NCI-H510A treated with DMSO at 0.1 percent for 48 hours (cell line): ENCODE measurements around the gene PCDHB3.
A peak's percentile ranks its signal among the peaks of the same experiment; 100 is the strongest.
"Not testable (repeated sequence)": the region's sequence is repeated elsewhere in the genome, so short reads cannot be mapped to it uniquely, and the experiment has no call there.

Experiments used
- DNase-seq: peaks from one replicate; lab custom pipeline; 2025; lab: John Stamatoyannopoulos, UW

The PCDHB3 gene

DNA sequence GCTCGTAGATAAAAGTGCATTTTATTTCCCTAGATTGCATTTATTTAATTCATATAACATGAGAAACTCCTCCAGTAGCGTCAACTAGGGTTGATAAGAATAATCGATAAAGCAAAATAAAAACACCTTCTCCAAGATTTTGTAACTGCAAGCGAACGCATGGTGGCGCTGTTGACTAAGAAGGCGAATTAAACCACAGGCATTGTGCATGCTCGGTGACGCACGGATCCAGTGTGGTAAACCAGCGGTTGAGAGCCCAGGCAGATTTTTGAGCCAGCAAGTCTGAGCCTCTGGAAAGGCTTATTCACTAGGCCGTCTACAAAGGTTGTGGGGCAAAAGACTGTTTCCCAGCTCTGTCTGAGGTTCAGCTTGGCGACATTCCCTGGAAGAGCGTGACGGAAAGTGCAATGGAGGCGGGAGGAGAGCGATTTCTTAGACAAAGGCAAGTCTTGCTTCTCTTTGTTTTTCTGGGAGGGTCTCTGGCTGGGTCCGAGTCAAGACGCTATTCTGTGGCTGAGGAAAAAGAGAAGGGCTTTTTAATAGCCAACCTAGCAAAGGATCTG, at the start of gene PCDHB3:
TSS of gene PCDHB3 (plus strand) at position 231 of the 563 bp plus-strand sequence. CDS start at position 408, 177 bp downstream.
- no peak for DNase-seq

DNA sequence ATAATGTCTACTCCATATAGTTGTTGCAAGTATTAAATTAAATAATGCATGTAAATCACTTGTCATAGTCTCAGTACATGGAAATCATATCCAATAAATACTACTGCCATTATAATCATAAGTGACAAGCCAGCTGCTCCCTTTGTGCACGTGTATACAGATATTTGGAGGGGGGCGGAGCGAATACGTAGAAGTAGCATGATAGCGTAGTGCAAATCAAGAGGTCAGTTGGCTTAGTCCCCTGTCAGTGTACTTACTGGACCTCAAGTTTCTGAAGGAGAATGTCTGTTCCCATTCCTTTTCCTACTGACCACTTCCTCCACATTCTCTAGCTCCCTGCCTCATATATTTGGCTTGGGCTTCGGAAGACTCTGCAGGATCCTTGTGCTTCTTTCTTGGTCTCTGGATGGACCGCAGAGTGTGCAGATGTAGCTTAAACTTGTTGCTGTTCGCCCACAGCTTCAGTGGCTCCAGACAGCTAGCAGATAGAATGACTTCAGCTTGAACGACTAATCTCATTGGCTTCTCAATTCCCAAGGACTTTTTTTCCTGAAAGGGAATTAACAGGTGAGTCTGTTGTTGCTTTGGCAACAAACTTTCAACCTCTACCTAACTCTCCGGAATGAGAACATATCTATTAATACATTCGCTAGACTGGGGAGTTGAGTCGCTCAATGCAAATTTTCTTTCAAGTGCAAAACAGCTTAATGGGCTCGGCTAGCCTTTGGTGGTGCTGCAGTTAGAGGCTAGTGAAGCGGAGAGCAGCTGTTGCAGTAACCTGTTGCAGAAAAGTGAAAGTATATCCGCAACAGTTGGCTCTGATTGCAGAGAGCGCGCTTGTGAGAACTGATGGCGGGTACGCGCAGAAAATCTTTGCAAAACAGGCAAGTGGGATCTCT, 49.4 kb upstream of the PCDHB3 start, which contains the start of gene PCDHB1:
TSS of gene PCDHB1 (plus strand) at position 753 of the 899 bp plus-strand sequence. CDS start at position 850, 97 bp downstream.
- DNase-seq = peak; percentile 43

DNA sequence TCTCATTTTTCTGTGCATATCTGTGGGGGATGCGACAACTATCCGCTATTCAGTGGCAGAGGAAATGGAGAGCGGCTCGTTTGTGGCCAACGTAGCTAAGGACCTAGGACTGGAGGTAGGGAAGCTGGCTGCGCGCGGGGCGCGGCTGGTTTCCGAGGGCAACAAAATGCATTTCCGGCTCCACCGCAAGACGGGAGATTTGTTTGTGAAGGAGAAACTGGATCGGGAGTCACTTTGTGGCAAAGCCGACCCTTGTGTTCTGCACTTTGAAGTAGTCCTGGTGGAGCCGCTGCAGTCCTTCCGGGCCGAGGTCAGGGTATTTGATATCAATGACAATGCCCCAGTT, 48.8 kb upstream of the PCDHB3 start:
- peak; percentile 43 for DNase-seq

DNA sequence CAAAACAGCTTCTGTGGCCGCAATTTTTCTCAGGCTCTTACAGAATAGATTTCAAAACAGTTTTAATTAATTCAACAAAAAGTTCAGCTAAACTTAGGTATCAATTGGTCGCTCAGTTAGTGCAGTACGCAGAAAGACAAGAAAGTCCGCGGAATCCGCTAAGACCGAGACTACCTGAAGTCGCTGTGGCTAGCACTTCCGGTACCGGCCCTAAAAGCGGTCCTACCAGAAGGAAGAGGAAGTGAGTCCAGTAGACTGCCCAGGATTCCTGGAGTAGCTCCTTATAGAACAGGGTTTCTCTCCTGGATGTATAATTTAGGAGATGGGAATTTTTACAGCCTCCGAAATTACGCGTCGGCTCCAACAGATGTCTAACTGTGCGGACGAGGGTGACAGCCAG, 22.4 kb upstream of the PCDHB3 start:
- peak; percentile 6 for DNase-seq

DNA sequence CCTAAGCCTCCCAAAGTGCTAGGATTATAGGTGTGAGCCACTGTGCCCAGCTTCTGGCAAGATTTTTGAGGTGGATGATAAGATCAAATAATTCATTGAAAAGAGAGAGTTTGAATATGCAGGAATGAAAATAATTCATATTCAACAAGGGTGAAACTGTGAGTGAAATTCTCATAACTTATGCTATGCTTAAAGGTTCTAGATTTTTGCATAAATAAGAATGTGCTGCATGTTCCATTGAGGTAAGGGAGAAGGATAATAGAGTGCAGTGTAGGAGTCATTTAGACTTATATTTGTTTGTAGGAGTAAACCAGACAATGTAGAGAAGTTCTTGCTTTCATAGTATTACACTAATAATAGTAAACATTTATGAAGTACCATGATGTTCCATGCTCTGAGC, 18.0 kb upstream of the PCDHB3 start:
- DNase-seq = no peak

DNA sequence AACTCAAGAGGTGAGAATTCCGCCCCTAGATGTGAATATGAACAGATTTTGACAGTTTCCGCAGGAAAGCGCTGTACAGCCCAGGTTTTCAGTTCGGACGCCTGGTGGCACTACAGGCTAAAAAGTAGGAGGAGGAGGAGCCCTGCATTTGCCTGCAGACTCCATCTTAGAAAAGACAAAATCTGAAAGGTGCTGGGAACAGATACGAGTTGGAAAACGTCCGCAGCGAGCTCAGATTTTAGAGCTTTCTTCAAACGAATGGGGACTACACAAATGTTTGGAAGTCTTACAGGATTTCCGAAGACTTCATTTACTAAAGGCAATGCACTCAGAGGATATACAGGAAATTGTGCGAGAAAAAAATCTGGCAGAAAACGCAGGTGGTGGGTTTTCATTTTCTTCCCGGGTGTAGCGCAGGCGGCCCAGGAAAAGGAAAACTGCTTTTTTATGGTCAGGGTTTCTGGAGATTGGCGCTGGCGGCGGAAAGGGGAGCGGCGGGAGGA, 15.7 kb upstream of the PCDHB3 start:
- DNase-seq = peak; percentile 53

DNA sequence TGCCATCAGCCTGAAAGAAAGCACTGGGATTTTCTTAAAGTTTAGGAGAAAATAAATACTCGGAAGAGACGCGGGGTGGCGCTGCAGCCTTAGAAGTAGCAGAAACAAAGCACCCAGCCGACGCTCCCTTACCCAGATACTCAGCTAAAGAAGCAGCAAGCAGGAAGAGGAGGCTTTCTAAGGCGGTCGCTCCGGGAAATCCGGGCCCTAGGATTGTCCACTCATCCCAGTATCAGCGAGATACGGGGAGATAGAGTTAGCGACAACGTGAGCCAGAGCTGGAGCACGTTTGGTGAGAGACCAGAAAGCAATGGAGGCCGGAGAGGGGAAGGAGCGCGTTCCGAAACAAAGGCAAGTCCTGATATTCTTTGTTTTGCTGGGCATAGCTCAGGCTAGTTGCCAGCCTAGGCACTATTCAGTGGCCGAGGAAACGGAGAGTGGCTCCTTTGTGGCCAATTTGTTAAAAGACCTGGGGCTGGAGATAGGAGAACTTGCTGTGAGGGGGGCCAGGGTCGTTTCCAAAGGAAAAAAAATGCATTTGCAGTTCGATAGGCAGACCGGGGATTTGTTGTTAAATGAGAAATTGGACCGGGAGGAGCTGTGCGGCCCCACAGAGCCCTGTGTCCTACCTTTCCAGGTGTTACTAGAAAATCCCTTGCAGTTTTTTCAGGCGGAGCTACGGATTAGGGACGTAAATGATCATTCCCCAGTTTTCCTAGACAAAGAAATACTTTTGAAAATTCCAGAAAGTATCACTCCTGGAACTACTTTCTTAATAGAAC, 5.6 kb upstream of the PCDHB3 start, which contains the start of gene PCDHB2:
TSS of gene PCDHB2 (plus strand) at position 135 of the 782 bp plus-strand sequence. CDS start at position 311, 176 bp downstream.
- DNase-seq = peak; percentile 42

DNA sequence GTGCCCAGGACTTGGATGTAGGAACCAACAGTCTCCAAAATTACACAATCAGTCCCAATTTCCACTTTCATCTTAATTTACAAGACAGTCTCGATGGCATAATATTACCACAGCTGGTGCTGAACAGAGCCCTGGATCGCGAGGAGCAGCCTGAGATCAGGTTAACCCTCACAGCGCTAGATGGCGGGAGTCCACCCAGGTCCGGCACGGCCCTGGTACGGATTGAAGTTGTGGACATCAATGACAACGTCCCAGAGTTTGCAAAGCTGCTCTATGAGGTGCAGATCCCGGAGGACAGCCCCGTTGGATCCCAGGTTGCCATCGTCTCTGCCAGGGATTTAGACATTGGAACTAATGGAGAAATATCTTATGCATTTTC, 5.0 kb upstream of the PCDHB3 start:
- no peak for DNase-seq

DNA sequence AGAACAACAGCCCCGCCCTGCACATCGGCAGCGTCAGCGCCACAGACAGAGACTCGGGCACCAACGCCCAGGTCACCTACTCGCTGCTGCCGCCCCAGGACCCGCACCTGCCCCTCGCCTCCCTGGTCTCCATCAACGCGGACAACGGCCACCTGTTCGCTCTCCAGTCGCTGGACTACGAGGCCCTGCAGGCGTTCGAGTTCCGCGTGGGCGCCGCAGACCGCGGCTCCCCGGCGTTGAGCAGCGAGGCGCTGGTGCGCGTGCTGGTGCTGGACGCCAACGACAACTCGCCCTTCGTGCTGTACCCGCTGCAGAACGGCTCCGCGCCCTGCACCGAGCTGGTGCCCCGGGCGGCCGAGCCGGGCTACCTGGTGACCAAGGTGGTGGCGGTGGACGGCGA, 4.1 kb upstream of the PCDHB3 start:
- DNase-seq = not testable (repeated sequence)

DNA sequence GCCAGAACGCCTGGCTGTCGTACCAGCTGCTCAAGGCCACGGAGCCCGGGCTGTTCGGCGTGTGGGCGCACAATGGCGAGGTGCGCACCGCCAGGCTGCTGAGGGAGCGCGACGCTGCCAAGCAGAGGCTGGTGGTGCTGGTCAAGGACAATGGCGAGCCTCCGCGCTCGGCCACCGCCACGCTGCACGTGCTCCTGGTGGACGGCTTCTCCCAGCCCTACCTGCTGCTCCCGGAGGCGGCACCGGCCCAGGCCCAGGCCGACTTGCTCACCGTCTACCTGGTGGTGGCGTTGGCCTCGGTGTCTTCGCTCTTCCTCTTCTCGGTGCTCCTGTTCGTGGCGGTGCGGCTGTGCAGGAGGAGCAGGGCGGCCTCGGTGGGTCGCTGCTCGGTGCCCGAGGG, 3.7 kb upstream of the PCDHB3 start:
- not testable (repeated sequence) for DNase-seq

DNA sequence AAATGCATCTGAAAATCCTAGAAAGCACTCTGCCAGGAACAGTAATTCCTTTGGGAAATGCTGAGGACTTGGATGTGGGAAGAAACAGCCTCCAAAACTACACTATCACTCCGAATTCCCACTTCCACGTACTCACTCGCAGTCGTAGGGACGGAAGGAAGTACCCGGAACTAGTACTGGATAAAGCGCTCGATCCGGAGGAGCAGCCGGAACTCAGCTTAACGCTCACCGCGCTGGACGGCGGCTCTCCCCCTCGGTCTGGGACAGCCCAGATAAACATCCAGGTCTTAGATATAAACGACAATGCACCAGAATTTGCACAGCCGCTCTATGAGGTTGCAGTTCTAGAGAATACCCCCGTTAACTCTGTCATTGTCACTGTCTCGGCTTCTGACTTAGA, 786 bp downstream of the PCDHB3 start:
- DNase-seq = no peak

DNA sequence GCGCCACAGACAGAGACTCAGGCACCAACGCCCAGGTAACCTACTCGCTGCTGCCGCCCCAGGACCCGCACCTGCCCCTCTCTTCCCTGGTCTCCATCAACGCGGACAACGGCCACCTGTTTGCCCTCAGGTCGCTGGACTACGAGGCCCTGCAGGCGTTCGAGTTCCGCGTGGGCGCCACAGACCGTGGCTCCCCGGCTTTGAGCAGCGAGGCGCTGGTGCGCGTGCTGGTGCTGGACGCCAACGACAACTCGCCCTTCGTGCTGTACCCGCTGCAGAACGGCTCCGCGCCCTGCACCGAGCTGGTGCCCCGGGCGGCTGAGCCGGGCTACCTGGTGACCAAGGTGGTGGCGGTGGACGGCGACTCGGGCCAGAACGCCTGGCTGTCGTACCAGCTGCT, 1.8 kb downstream of the PCDHB3 start:
- not testable (repeated sequence) for DNase-seq

DNA sequence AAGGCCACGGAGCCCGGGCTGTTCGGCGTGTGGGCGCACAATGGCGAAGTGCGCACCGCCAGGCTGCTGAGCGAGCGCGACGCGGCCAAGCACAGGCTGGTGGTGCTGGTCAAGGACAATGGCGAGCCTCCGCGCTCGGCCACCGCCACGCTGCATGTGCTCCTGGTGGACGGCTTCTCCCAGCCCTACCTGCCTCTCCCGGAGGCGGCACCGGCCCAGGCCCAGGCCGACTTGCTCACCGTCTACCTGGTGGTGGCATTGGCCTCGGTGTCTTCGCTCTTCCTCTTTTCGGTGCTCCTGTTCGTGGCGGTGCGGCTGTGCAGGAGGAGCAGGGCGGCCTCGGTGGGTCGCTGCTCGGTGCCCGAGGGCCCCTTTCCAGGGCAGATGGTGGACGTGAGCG, 2.2 kb downstream of the PCDHB3 start:
- not testable (repeated sequence) for DNase-seq

DNA sequence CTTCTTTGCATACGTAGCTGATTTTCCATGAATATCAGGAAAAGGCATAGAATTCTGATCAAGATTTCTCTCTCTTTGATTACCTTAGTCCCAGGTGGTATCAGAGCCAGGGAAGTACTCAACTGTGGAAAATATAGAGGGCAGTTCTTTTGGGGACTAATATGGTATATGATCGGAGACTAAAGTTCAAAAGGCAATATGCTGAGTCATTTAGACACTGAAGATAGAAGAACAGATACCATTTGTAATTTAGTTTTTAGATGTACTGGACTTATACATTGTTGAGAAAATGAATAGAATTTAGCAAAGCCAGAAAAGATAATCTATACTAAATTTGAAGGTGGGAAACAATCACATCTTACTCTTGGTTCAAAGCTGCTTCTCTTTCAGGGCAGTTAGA, 5.1 kb downstream of the PCDHB3 start:
- no peak for DNase-seq

DNA sequence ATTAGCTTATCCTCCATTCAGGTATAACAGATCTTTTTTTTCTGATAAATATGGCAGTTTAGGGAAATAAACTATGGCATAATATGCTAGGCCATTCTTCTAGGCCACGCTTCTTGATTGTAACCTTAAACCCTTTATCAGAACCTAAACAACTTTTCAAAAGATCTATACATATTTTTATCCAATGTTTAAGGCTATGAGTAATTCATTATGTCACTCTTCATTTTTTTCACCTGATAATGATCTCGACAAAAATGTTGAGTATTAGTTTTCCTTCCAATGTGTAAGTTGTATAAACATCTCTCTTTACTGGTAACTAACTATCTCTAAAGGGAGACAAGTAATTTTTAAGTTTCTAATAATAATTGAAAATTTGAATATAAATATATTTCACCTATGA, 19.0 kb downstream of the PCDHB3 start:
- no peak for DNase-seq

DNA sequence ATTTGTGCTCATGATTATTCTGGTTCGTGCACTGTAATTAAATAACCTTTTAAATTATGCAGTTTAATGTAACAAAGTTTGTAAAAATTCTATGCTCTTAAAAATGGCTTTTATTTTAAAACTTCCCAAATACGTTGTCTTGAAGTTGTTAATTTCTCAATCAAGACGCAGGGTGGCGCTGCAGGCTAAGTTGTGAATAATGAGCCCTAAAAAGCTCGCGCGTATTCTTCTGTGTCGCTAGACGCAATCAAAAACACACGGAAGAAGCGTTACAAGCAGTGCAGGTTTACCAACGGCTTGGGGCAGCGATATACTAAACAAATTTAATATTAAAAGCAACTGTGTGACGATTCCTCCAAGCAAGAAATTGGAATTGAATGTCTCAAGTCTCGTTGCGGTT, 21.3 kb downstream of the PCDHB3 start, which contains the start of gene PCDHB4:
TSS of gene PCDHB4 (plus strand) at position 256 of the 400 bp plus-strand sequence. CDS start 181 bp downstream, outside the sequence.
- no peak for DNase-seq

DNA sequence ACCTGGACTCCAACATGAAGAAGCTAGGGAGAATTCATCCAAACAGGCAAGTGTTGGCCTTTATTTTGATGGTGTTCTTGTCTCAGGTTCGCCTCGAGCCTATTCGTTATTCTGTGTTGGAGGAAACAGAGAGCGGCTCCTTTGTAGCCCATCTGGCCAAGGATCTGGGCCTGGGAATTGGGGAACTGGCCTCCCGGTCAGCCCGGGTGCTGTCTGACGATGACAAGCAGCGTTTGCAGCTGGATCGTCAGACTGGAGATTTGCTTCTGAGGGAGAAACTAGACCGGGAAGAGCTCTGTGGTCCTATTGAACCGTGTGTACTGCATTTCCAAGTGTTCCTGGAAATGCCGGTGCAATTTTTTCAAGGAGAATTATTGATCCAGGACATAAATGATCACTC, 21.7 kb downstream of the PCDHB3 start:
- no peak for DNase-seq

DNA sequence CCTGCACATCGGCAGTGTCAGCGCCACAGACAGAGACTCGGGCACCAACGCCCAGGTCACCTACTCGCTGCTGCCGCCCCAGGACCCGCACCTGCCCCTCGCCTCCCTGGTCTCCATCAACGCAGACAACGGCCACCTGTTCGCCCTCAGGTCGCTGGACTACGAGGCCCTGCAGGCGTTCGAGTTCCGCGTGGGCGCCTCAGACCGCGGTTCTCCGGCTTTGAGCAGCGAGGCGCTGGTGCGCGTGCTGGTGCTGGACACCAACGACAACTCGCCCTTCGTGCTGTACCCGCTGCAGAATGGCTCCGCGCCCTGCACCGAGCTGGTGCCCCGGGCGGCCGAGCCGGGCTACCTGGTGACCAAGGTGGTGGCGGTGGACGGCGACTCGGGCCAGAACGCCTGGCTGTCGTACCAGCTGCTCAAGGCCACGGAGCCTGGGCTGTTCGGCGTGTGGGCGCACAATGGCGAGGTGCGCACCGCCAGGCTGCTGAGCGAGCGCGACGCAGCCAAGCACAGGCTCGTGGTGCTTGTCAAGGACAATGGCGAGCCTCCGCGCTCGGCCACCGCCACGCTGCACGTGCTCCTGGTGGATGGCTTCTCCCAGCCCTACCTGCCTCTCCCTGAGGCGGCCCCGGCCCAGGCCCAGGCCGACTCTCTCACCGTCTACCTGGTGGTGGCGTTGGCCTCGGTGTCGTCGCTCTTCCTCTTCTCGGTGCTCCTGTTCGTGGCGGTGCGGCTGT, 23.3 kb downstream of the PCDHB3 start:
- DNase-seq = not testable (repeated sequence)

DNA sequence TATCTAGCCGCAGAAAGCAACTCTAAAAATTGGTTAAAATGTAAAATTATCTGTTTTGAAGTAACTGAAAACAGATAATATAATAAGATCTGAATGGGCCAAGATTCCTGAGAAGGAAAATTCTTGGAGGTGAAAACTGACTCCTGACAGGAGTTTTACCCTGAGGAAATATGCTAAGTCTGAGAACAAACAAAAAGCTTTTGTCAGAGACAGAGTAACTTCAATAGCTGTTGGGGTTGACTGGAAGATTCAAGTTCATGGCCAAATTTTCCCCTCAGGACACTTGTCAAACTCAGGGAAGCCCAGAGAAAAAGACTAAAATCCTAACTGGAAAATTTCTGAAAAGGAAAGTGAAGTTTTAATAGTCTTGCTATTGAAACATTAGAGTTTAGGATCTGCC, 27.0 kb downstream of the PCDHB3 start:
- no peak for DNase-seq

DNA sequence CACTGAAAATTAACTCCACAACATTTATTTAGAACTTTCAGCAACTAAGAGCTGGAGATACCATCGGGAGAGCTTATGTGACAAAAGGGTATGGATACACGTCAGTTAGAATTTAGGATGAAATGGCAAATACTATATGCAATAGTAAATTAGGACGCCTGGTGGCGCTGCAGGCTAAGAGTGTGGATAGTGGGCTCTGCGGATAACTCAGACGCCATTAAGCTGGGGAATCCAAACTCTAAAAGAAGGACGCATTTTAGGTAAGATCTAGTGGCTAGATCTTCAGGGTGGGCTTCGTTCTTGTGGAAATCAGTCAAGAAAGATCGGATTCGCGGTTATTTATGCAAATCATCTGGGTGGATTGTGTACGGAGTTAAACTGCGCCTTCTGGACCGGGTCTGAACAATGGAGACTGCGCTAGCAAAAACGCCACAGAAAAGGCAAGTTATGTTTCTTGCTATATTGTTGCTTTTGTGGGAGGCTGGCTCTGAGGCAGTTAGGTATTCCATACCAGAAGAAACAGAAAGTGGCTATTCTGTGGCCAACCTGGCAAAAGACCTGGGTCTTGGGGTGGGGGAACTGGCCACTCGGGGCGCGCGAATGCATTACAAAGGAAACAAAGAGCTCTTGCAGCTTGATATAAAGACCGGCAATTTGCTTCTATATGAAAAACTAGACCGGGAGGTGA, 34.9 kb downstream of the PCDHB3 start, which contains the start of gene PCDHB5:
TSS of gene PCDHB5 (plus strand) at position 177 of the 688 bp plus-strand sequence. CDS start at position 406, 229 bp downstream.
- no peak for DNase-seq
